B cell (primary cell): Measurements from ENCODE around the gene RPL10A. TPM values are rescaled to one million over a fixed set of nuclear protein-coding genes. Genes with fewer than 3 reads are reported as not detected.

Source experiments
- ATAC-seq: fragments of 200-7000 bp; cut with Tn5 transposase; one replicate; pipeline ENCODE4 v1.10.0; 2021; ENCODE audit warnings: low read depth, mild to moderate bottlenecking, moderate number of reproducible peaks, moderate library complexity
- CTCF ChIA-PET: fragments of 350-600 bp; sonication (Branson Sonifier 250); formaldehyde crosslinking; loops from one replicate; lab custom pipeline; 2021; ENCODE audit warnings: antibody characterized with exemption, inconsistent platforms; lab: Charles Lee
- POLR2A ChIA-PET: fragments of 350-600 bp; sonication (Branson Sonifier 250); formaldehyde crosslinking; loops from one replicate; lab custom pipeline; 2021; ENCODE audit warnings: antibody characterized with exemption; lab: Charles Lee
- DNase-seq: peaks from one replicate; pipeline ENCODE4 v3.0.0; 2013
- H2AFZ ChIP-seq: 2 replicates; pipeline ENCODE4 v1.6.1; 2012; ENCODE audit warnings: mild to moderate bottlenecking, low read depth, low read length; ENCODE audit not compliant: insufficient read depth, poor library complexity, severe bottlenecking
- H3K27ac ChIP-seq, 2 donors: 1 replicate in 1 of 2; 2 replicates in 1 of 2; pipeline ENCODE4 v1.5.1; 2012 to 2013; ENCODE audit warnings: low read length in 2 of 2, mild to moderate bottlenecking in 2 of 2, moderate library complexity in 1 of 2
- H3K27me3 ChIP-seq, 4 experiments: fragments of 200-600 bp in 1 of 4; sonication (generic) in 1 of 4; replicated peaks in 1 of 4; 1 replicate in 2 of 4; 2 replicates in 2 of 4; pipeline versions ENCODE4 v1.6.1 to v1.7.0; 2013 to 2016; ENCODE audit warnings: low read length in 3 of 4, mild to moderate bottlenecking in 2 of 4, mixed read lengths in 1 of 4, moderate library complexity in 1 of 4; ENCODE audit not compliant: insufficient read depth in 4 of 4, control insufficient read depth in 3 of 4; ENCODE audit errors: control extremely low read depth in 1 of 4
- H3K36me3 ChIP-seq, 2 experiments: replicated peaks in 1 of 2; 1 replicate in 1 of 2; 2 replicates in 1 of 2; pipeline versions ENCODE4 v1.6.1 to v1.7.1; 2013; ENCODE audit warnings: low read length in 1 of 2; ENCODE audit not compliant: insufficient read depth in 2 of 2, control insufficient read depth in 1 of 2; ENCODE audit errors: control extremely low read depth in 1 of 2, extremely low read depth in 1 of 2
- H3K4me1 ChIP-seq, 2 donors: fragments of 200-600 bp in 1 of 2; sonication (generic) in 1 of 2; 1 replicate in 1 of 2; 2 replicates in 1 of 2; pipeline versions ENCODE4 v1.5.1 to v1.6.1; 2013 to 2017; ENCODE audit warnings: low read length in 2 of 2; ENCODE audit not compliant: control insufficient read depth in 2 of 2, insufficient read depth in 2 of 2
- H3K4me2 ChIP-seq: replicated peaks from 2 replicates; pipeline ENCODE3; 2012; ENCODE audit warnings: mild to moderate bottlenecking, low read depth, low read length; ENCODE audit not compliant: poor library complexity, severe bottlenecking
- H3K4me3 ChIP-seq, 5 experiments: fragments of 200-600 bp in 1 of 5; sonication (generic) in 1 of 5; 1 replicate in 3 of 5; 2 replicates in 2 of 5; pipeline versions ENCODE4 v1.5.1 to v1.7.0; 2011 to 2016; ENCODE audit warnings: low read length in 4 of 5, mild to moderate bottlenecking in 4 of 5, low read depth in 2 of 5, control low read depth in 1 of 5, moderate library complexity in 1 of 5; ENCODE audit not compliant: insufficient read depth in 1 of 5; ENCODE audit errors: control extremely low read depth in 1 of 5, extremely low read depth in 1 of 5
- H3K79me2 ChIP-seq: fragments of 200-600 bp; sonication (generic); one replicate; pipeline ENCODE4 v1.6.0; 2016; ENCODE audit warnings: low read length; ENCODE audit not compliant: control insufficient read depth, insufficient read depth
- H3K9ac ChIP-seq: fragments of 200-600 bp; sonication (generic); 2 replicates; pipeline ENCODE4 v1.6.1; 2017; ENCODE audit warnings: mild to moderate bottlenecking, low read length, moderate library complexity
- H3K9me3 ChIP-seq, 3 donors: one replicate each; pipeline versions ENCODE4 v1.6.1 to v1.7.1; 2013; ENCODE audit warnings: low read length in 2 of 3; ENCODE audit not compliant: control insufficient read depth in 2 of 3, insufficient read depth in 1 of 3; ENCODE audit errors: control extremely low read depth in 1 of 3
- H4K20me1 ChIP-seq: 2 replicates; pipeline ENCODE4 v1.6.0; 2012; ENCODE audit warnings: mild to moderate bottlenecking, low read length; ENCODE audit not compliant: insufficient read depth, control insufficient read depth, poor library complexity, severe bottlenecking
- H3K27ac Mint-ChIP-seq: one replicate; pipeline ENCODE4 v1.8.0; 2021; ENCODE audit warnings: mixed read lengths
- H3K27me3 Mint-ChIP-seq: one replicate; pipeline ENCODE4 v1.8.0; 2021; ENCODE audit warnings: mixed read lengths
- H3K4me1 Mint-ChIP-seq: one replicate; pipeline ENCODE4 v1.8.0; 2021; ENCODE audit warnings: mixed read lengths
- H3K4me3 Mint-ChIP-seq: one replicate; pipeline ENCODE4 v1.8.0; 2021; ENCODE audit warnings: mixed read lengths
- H3K9me3 Mint-ChIP-seq: one replicate; pipeline ENCODE4 v1.8.0; 2022; ENCODE audit warnings: mixed read lengths; ENCODE audit not compliant: insufficient read depth
- CTCF ChIP-seq: fragments of 200-600 bp; IDR thresholded peaks from one replicate; pipeline ENCODE4 v1.8.0; 2022; ENCODE audit warnings: antibody characterized with exemption, mild to moderate bottlenecking
- EZH2 ChIP-seq: IDR thresholded peaks from 2 replicates; pipeline ENCODE4 v1.6.1; 2012; ENCODE audit warnings: borderline replicate concordance, low read depth, mild to moderate bottlenecking, moderate library complexity, low read length; ENCODE audit not compliant: insufficient read depth, poor library complexity, severe bottlenecking
- WGBS: methylation state at CpG from one replicate; pipeline ENCODE4 v1.1.5; 2013; ENCODE audit warnings: missing lambda C conversion rate; ENCODE audit not compliant: insufficient coverage; 5-methylcytosine and 5-hydroxymethylcytosine counted together
- intact Hi-C: fragments of 100-400 bp; cut with micrococcal nuclease; formaldehyde crosslinking; loops from one replicate; pipeline ENCODE4 v1.10.0; 2022
- polyA minus RNA-seq: library from RNA; depleted of rRNA, polyadenylated mRNA; stranded (reverse); fragments of >200 nt; gene quantifications from 2 replicates; pipeline ENCODE4 v1.2.3, GENCODE V29; 2012
- polyA plus RNA-seq: library from polyadenylated mRNA; depleted of rRNA; stranded (reverse); fragments of >200 nt; gene quantifications from 2 replicates; pipeline ENCODE4 v1.2.3, GENCODE V29; 2012
- total RNA-seq, 2 donors: library from RNA; stranded (reverse); fragments of 120-200 nt in 1 of 2; gene quantifications; 1 replicate in 1 of 2; 2 replicates in 1 of 2; pipeline versions ENCODE4 v1.2.3 to v1.2.4, GENCODE V29; 2013 to 2022

Gene RPL10A
- total RNA-seq (1,621 and 1,687 TPM in 2 replicates), polyA plus RNA-seq (2,407 and 3,150 TPM in 2 replicates), polyA minus RNA-seq (1,841 and 2,070 TPM in 2 replicates)
- total RNA-seq (2013), result 3,693 TPM

DNA sequence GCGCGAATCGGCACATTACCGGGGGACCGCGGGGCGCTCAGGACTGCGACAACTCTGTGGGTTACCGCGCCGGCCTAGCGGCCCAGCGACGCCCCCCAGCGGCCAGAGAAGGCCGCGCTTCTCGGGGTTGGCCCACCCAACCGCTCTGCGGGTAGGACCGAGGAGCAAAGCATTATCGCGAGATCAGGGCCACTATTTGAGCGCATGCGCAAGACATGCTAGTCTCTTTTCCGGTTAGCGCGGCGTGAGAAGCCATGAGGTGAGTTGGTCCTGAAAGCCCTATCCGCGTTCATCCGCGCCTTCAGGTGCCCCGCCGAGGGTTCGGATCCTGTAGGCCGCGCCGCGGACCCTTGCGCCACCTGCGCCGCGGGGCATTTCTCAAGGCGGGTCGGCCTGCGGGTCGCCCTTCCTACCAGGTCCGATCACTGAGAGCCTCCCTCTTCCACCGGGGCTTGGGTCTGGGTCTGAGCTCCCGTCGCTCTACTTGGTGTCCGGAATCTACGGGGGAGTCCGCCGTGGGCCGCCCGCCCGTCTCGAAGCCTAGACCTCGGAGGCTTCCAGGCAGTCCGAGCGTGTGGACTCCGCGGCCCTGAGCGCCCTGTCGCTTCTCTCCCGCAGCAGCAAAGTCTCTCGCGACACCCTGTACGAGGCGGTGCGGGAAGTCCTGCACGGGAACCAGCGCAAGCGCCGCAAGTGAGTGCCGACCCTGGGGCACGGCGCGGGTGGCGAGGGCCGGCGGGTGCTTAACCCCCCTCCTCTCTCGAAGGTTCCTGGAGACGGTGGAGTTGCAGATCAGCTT lies at the start of gene RPL10A:
RPL10A (plus strand) TSS at position 221 of the 799 bp plus-strand sequence; CDS start at position 255, 34 bp downstream.
- WGBS, result under 1% methylated on average over 86 of the region's 86 CpGs
- peak within 1 kb of the TSS; percentile 91 to 92 for H3K27ac ChIP-seq
- Mint-ChIP-seq H3K9me3 (no peaks in the 10 kb centered on the region), H3K27ac (peak within 1 kb of the TSS; percentile 99), H3K27me3 (no peaks in the 10 kb centered on the region), H3K4me3 (peak within 1 kb of the TSS; percentile 99), H3K4me1 (peaks cover 42% of the 10 kb centered on the region)
- H3K36me3 ChIP-seq, result peaks cover 2 to 42% of the 10 kb centered on the region in 2 experiments
- H3K4me1 ChIP-seq, result peaks cover 19 to 34% of the 10 kb centered on the region in 2 donors
- H3K79me2 ChIP-seq, result peaks cover 8% of the 10 kb centered on the region
- intact Hi-C loops, result loop anchor here (1.0 to 5.0 kb wide), 5 partner anchors 16 to 264 kb away; partner anchors contain the start of genes DEF6, FANCE, PPARD and TEAD3
- H3K27me3 ChIP-seq, result no peaks in the 10 kb centered on the region
- ChIA-PET POLR2A (interaction anchor here (0.9 to 2.3 kb wide), 7 partner anchors 16 to 166 kb away, joined by 3 to 19 read pairs (median 3); partner anchors contain the start of genes FANCE, PPARD and TEAD3), CTCF (interaction anchor here (1.0 to 7.9 kb wide), 8 partner anchors 16 to 172 kb away, joined by 4 to 127 read pairs (median 7); partner anchors contain the start of genes DEF6, FANCE and PPARD)
- no peak for TF ChIP-seq EZH2
- TF ChIP-seq CTCF, result peak; percentile 91
- ATAC-seq, result peak; percentile 91
- peaks cover 25% of the 10 kb centered on the region for H4K20me1 ChIP-seq
- H3K4me2 ChIP-seq, result peak within 1 kb of the TSS; percentile 82
- peak; percentile 98 for DNase-seq
- no peaks in the 10 kb centered on the region for H3K9me3 ChIP-seq
- peak within 1 kb of the TSS; percentile 51 to 95 (median 87) for H3K4me3 ChIP-seq
- H3K9ac ChIP-seq, result peak within 1 kb of the TSS; percentile 88
- peak within 1 kb of the TSS; percentile 96 for H2AFZ ChIP-seq
